ENCODE measurements around the gene ARMC5. TPM values are rescaled to one million over a fixed set of nuclear protein-coding genes. Genes with fewer than 3 reads are reported as not detected.

The ARMC5 gene, protein sequence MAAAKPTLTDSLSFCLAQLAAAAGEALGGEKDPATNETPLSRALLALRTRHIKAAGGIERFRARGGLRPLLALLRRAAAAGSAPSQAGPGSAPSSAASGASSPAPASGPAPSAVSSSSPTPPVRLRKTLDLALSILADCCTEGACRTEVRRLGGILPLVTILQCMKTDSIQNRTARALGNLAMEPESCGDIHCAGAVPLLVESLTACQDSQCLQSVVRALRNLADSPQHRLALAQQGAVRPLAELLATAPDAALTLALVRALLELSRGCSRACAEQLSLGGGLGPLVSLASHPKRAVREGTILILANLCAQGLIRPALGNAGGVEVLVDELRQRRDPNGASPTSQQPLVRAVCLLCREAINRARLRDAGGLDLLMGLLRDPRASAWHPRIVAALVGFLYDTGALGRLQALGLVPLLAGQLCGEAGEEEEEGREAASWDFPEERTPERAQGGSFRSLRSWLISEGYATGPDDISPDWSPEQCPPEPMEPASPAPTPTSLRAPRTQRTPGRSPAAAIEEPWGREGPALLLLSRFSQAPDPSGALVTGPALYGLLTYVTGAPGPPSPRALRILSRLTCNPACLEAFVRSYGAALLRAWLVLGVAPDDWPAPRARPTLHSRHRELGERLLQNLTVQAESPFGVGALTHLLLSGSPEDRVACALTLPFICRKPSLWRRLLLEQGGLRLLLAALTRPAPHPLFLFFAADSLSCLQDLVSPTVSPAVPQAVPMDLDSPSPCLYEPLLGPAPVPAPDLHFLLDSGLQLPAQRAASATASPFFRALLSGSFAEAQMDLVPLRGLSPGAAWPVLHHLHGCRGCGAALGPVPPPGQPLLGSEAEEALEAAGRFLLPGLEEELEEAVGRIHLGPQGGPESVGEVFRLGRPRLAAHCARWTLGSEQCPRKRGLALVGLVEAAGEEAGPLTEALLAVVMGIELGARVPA
- total RNA-seq (10 to 100 TPM; 19.1 to 21.3 TPM), polyA plus RNA-seq (ENCODE audit: insufficient read depth, low read depth, low replicate concordance) (11.0 TPM)
- long read RNA-seq, donor 1, partial matches to known transcripts: 5 of 12 reads
- long read RNA-seq, donor 1, other reads (novel, unspliced or antisense): 0 of 12 reads
- long read RNA-seq, donor 2, transcript ARMC5-201 (6 exons, 3,612 nt): major isoform, 8 of 9 reads
- long read RNA-seq, donor 2, partial matches to known transcripts: 0 of 9 reads
- long read RNA-seq, donor 2, other reads (novel, unspliced or antisense): 0 of 9 reads

DNA sequence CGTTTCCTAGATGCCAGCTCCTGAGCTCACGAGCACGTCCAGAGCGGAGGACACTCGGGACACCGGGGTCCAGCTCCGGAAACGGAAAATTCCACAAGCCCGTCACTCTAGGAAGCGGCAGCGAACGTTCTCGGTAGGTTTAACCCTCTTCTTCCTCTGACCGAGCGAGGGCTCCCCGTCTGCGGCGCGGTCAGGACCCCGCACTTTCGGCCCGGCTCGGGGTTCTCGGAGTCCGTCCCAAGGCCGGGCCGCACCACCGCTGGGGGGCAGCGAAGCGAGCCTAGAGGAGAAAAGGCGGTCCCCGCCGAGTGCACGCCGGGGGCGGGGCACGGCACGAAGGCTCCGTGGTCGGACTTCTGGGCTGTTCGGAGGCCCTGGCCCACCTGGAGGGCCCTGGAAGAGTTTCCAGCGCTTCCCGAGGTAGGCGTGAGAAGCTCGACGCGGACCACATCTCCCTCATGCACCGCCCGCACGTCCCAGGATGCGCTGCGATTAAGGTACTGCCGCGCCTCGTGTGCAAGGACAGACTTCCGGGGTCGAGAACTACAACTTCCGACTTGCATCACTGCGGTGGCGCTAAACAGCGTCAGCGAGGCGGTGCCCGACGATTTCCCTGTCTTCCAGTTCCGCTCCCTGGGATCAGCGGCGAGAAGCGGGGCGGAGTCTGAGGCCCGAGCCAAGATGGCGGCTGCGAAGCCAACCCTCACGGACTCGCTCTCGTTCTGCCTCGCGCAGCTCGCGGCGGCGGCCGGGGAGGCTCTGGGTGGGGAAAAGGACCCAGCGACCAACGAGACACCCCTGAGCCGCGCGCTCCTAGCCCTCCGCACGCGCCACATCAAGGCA is at the start of gene ARMC5:
TSS of gene ARMC5 (plus strand) at position 658 of the 843 bp plus-strand sequence. CDS start at position 682, 24 bp downstream.
- no peaks in the 10 kb centered on the region for H3K9me3 ChIP-seq
- TF ChIP-seq POLR2A (IDR thresholded peaks at IDR 0.05) (peak; percentile 22), CTCF (IDR thresholded peaks at IDR 0.05) (peak; percentile 33 to 52 (median 43))
- WGBS, 2 donors: 0% methylated on average over 2 to 68 of the region's 91 CpGs
- H3K27me3 ChIP-seq: no peaks in the 10 kb centered on the region
- intact Hi-C loops (cut with DNase I; ENCODE audit: low total_unique reads): no loop called here
- peak within 1 kb of the TSS; percentile 98 to 100 for H3K27ac ChIP-seq
- H3K4me3 ChIP-seq: peak within 1 kb of the TSS; percentile 76 to 89
- peaks cover 38% of the 10 kb centered on the region for H3K4me1 ChIP-seq
- DNase-seq: peak; percentile 98
- no peaks in the 10 kb centered on the region for H3K36me3 ChIP-seq (ENCODE audit: low read depth, missing control alignments)

- no peak for DNase-seq
- no peak for TF ChIP-seq POLR2A (IDR thresholded peaks at IDR 0.05)
- TF ChIP-seq CTCF (IDR thresholded peaks at IDR 0.05): no peak
- Histone ChIP-seq H3K27ac (no peak overlapping the region), H3K36me3 (ENCODE audit: low read depth, missing control alignments) (no peaks in the 10 kb centered on the region), H3K27me3 (no peaks in the 10 kb centered on the region), H3K4me3 (no peak overlapping the region), H3K9me3 (no peaks in the 10 kb centered on the region), H3K4me1 (no peaks in the 10 kb centered on the region)
- intact Hi-C loops (cut with DNase I; ENCODE audit: low total_unique reads): no loop called here
- WGBS, 2 donors: 76 to 88% methylated on average over 9 of the region's 9 CpGs
Observed at GRCh38 chr16:31410082-31410481, 49.2 kb upstream of the ARMC5 start.

DNA sequence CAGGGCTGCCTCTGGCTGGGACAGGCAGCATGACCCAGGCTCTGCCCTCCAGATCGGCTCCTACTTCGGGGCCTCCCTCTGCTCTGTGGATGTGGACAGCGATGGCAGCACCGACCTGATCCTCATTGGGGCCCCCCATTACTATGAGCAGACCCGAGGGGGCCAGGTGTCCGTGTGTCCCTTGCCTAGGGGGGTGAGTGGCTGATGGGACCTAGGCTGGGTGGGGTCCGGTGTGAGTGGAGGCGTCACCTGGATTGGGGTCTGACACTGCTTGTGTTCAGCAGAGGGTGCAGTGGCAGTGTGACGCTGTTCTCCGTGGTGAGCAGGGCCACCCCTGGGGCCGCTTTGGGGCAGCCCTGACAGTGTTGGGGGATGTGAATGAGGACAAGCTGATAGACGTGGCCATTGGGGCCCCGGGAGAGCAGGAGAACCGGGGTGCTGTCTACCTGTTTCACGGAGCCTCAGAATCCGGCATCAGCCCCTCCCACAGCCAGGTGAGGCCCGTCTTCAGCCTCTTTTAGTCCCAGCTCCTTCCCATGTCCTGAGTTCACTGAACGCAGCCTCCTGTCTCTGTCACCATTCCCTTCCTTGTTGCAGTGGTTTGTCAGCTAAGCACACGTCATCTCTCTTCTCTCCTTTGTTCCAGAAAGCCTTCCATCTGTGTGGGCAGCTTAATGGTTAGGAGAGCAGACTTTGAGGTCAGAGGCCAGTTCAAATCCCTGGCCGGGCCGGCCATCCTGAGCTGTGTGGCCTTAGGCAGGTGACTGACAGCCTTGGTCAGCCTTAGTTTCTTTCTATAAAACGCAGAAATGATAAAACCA is 48.1 kb upstream of the ARMC5 start:
- no peak for DNase-seq
- 82 to 83% methylated on average over 15 to 22 of the region's 22 CpGs for WGBS, 2 donors
- Histone ChIP-seq H3K36me3 (ENCODE audit: low read depth, missing control alignments) (no peaks in the 10 kb centered on the region), H3K27me3 (no peaks in the 10 kb centered on the region), H3K27ac (no peak overlapping the region), H3K4me3 (no peak overlapping the region), H3K9me3 (no peaks in the 10 kb centered on the region), H3K4me1 (no peaks in the 10 kb centered on the region)
- TF ChIP-seq POLR2A (IDR thresholded peaks at IDR 0.05): no peak
- no peak for TF ChIP-seq CTCF (IDR thresholded peaks at IDR 0.05)
- intact Hi-C loops (cut with DNase I; ENCODE audit: low total_unique reads): no loop called here
